ENCODE results near the gene LRRK2.

The LRRK2 gene

DNA sequence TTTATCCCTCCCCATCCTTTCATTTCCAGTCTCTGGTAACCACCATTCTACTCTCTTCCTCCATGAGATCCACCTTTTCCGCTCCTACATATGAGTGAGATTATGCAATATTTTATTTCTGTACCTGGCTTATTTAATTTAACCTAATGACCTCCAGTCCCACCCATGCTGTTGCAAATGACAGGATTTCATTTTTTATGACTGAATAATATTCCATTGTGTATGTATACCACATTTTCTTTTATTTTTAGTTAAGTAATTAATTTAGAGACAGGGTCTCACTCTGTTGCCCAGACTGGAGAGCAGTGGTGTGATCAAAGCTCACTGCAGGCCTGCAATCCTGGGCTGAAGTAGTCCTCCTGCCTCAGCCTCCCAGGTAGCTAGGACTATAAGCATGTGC lies 2.6 kb downstream of the LRRK2 start:
- no peak overlapping the region for H3K9ac ChIP-seq (ENCODE audit: low read length)
- H3K4me1 ChIP-seq (ENCODE audit: low read length), result peaks cover 5% of the 10 kb centered on the region
- TF ChIP-seq, protein P1, sequence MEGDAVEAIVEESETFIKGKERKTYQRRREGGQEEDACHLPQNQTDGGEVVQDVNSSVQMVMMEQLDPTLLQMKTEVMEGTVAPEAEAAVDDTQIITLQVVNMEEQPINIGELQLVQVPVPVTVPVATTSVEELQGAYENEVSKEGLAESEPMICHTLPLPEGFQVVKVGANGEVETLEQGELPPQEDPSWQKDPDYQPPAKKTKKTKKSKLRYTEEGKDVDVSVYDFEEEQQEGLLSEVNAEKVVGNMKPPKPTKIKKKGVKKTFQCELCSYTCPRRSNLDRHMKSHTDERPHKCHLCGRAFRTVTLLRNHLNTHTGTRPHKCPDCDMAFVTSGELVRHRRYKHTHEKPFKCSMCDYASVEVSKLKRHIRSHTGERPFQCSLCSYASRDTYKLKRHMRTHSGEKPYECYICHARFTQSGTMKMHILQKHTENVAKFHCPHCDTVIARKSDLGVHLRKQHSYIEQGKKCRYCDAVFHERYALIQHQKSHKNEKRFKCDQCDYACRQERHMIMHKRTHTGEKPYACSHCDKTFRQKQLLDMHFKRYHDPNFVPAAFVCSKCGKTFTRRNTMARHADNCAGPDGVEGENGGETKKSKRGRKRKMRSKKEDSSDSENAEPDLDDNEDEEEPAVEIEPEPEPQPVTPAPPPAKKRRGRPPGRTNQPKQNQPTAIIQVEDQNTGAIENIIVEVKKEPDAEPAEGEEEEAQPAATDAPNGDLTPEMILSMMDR (IDR thresholded peaks at IDR 0.05; ENCODE audit: low read length), result no peak
- TF ChIP-seq EZH2phosphoT487 (IDR thresholded peaks at IDR 0.05; ENCODE audit: low read length), result no peak
- TF ChIP-seq EZH2 (optimal IDR thresholded peaks at IDR 0.05; ENCODE audit: low read depth, low read length), result no peak
- no peak overlapping the region for H3K4me2 ChIP-seq (ENCODE audit: low read depth, low read length)
- no peaks in the 10 kb centered on the region for H4K20me1 ChIP-seq (ENCODE audit: insufficient read depth, low read length)
- H3K36me3 ChIP-seq (replicated peaks; ENCODE audit: insufficient read depth, low read length), result no peaks in the 10 kb centered on the region
- no peaks in the 10 kb centered on the region for H3K9me3 ChIP-seq (replicated peaks; ENCODE audit: insufficient read depth, low read length)
- no peak for DNase-seq
- H3K79me2 ChIP-seq (ENCODE audit: low read length), result no peaks in the 10 kb centered on the region
- H2AFZ ChIP-seq (ENCODE audit: low read length), result no peak overlapping the region
- H3F3A ChIP-seq (ENCODE audit: insufficient read depth, low read length), result no peaks in the 10 kb centered on the region
- H3K27me3 ChIP-seq (replicated peaks; ENCODE audit: insufficient read depth, low read length), result no peaks in the 10 kb centered on the region
- H3K9me2 ChIP-seq (replicated peaks; ENCODE audit: insufficient read depth, low read length), result no peaks in the 10 kb centered on the region
- no peak overlapping the region for H3K4me3 ChIP-seq (ENCODE audit: low read length)
- H3K27ac ChIP-seq (ENCODE audit: low read length), result no peak overlapping the region

DNA sequence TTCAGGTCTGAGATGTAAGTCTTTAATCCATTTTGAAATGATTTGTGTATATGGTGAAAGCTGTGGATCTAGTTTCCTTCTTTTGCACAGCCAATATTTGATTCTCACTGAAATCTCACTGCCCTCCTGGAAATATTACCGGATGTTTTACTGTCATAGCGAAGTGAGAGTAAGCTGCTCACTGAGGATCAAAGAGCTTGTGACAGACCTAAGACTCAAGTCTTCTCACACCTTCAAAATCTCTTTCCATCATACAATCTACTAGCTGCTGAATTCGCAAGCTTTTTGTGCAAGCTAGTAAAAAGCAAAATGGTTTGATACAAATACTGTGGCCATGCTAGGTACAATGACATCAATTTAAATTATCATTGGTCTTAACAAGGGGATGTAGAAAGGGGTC lies 3.9 kb downstream of the LRRK2 start:
- no peak for DNase-seq
- peaks cover 16% of the 10 kb centered on the region for H3K4me1 ChIP-seq (ENCODE audit: low read length)
- H3K4me3 ChIP-seq (ENCODE audit: low read length), result no peak overlapping the region
- no peaks in the 10 kb centered on the region for H3K27me3 ChIP-seq (replicated peaks; ENCODE audit: insufficient read depth, low read length)
- no peak overlapping the region for H3K9ac ChIP-seq (ENCODE audit: low read length)
- H3K27ac ChIP-seq (ENCODE audit: low read length), result no peak overlapping the region
- H3K4me2 ChIP-seq (ENCODE audit: low read depth, low read length), result no peak overlapping the region
- H3K36me3 ChIP-seq (replicated peaks; ENCODE audit: insufficient read depth, low read length), result no peaks in the 10 kb centered on the region
- no peaks in the 10 kb centered on the region for H3K79me2 ChIP-seq (ENCODE audit: low read length)
- H3F3A ChIP-seq (ENCODE audit: insufficient read depth, low read length), result no peaks in the 10 kb centered on the region
- H2AFZ ChIP-seq (ENCODE audit: low read length), result no peak overlapping the region
- TF ChIP-seq, protein P1 (IDR thresholded peaks at IDR 0.05; ENCODE audit: low read length), result no peak
- TF ChIP-seq EZH2 (optimal IDR thresholded peaks at IDR 0.05; ENCODE audit: low read depth, low read length), result no peak
- TF ChIP-seq EZH2phosphoT487 (IDR thresholded peaks at IDR 0.05; ENCODE audit: low read length), result no peak
- no peaks in the 10 kb centered on the region for H3K9me2 ChIP-seq (replicated peaks; ENCODE audit: insufficient read depth, low read length)
- H4K20me1 ChIP-seq (ENCODE audit: insufficient read depth, low read length), result no peaks in the 10 kb centered on the region
- no peaks in the 10 kb centered on the region for H3K9me3 ChIP-seq (replicated peaks; ENCODE audit: insufficient read depth, low read length)

DNA sequence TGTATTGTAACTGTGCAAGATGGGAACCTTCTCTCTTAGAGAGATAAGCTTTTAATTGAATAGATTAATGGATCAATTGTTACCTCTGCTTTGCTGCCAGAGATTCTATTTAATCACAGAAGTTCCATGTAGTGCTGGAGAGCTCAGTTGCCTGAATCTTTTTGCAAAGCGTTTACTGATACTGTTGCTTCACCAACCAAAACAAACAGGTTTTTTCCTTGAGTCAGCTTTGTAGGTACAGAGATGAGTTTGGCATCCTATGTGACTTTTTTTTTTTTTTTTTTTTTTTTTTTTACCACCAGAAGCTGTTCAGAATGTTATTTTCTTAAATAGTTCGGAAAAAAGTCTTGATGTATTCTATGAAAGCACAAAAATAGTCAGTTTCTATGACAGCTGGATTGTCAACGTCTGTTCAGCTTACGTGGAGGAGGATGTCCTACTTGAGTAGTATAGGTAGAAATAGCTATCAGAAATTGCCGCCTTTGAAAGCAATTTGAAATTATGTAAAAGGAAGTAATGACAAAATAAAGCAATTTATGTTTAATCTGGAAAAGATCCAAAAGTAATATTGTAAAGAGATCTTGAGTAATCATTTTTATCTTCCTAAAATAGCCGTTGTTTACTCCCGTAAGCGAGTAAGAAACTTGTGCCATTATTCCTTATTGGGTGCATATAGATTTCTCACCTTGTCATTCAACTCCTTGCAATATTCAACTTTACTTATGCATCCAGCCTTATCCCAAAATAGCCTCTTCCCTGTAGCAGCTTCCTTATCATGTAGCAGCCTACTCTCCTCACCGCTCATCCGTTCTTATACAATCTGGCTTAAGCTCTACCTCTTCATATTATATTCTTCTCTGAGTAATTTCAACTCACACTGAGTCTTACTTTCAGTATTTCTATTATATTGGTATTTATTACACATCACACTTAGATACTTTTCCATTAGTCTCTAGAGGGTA lies 5.2 kb downstream of the LRRK2 start:
- Histone ChIP-seq H4K20me1 (ENCODE audit: insufficient read depth, low read length) (no peaks in the 10 kb centered on the region), H3K9me3 (replicated peaks; ENCODE audit: insufficient read depth, low read length) (no peaks in the 10 kb centered on the region), H3K9me2 (replicated peaks; ENCODE audit: insufficient read depth, low read length) (no peaks in the 10 kb centered on the region), H2AFZ (ENCODE audit: low read length) (no peak overlapping the region), H3K27ac (ENCODE audit: low read length) (no peak overlapping the region), H3K4me2 (ENCODE audit: low read depth, low read length) (no peak overlapping the region), H3K36me3 (replicated peaks; ENCODE audit: insufficient read depth, low read length) (no peaks in the 10 kb centered on the region), H3K27me3 (replicated peaks; ENCODE audit: insufficient read depth, low read length) (no peaks in the 10 kb centered on the region), H3K9ac (ENCODE audit: low read length) (no peak overlapping the region), H3F3A (ENCODE audit: insufficient read depth, low read length) (no peaks in the 10 kb centered on the region), H3K4me3 (ENCODE audit: low read length) (no peak overlapping the region), H3K79me2 (ENCODE audit: low read length) (no peaks in the 10 kb centered on the region), H3K4me1 (ENCODE audit: low read length) (peaks cover 17% of the 10 kb centered on the region)
- no peak for DNase-seq
- no peak for TF ChIP-seq EZH2phosphoT487 (IDR thresholded peaks at IDR 0.05; ENCODE audit: low read length)
- TF ChIP-seq, protein P1 (IDR thresholded peaks at IDR 0.05; ENCODE audit: low read length), result no peak
- TF ChIP-seq EZH2 (optimal IDR thresholded peaks at IDR 0.05; ENCODE audit: low read depth, low read length), result no peak

All from MM.1S (cell line).